HEK293 (cell line): Measurements from ENCODE around the gene LDLRAD4.

ENCODE experiments used
- CTCF ChIA-PET: fragments of 350-600 bp; formaldehyde crosslinking; extraction: SDS; loops from one replicate; lab custom pipeline; 2021; ENCODE audit warnings: antibody characterized with exemption; lab: Yijun Ruan, JAX
- POLR2A ChIA-PET: fragments of 300-600 bp; formaldehyde crosslinking; extraction: SDS; loops from one replicate; lab custom pipeline; 2020; ENCODE audit warnings: antibody characterized with exemption, inconsistent platforms; lab: Yijun Ruan, JAX
- H3K27ac ChIP-seq: fragments of 200-500 bp; sonication (Bioruptor generic); 2 replicates; pipeline ENCODE4 v1.5.1; 2014; ENCODE audit warnings: low read depth, low read length, control low read depth, inconsistent platforms; ENCODE audit errors: extremely low read depth
- H3K36me3 ChIP-seq, 2 experiments: fragments of 200-500 bp in 1 of 2; sonication (Bioruptor generic) in 1 of 2; 1 replicate in 1 of 2; 2 replicates in 1 of 2; pipeline ENCODE4 v1.5.1; 2014 to 2017; ENCODE audit warnings: inconsistent platforms in 2 of 2, low read length in 2 of 2; ENCODE audit not compliant: control insufficient read depth in 2 of 2, insufficient read depth in 1 of 2
- H3K4me1 ChIP-seq: fragments of 200-500 bp; sonication (Bioruptor generic); 2 replicates; pipeline ENCODE4 v1.5.1; 2014; ENCODE audit warnings: mild to moderate bottlenecking, low read length, inconsistent platforms; ENCODE audit not compliant: control insufficient read depth, insufficient read depth
- H3K4me3 ChIP-seq: 2 replicates; pipeline ENCODE4 v1.5.1; 2011; ENCODE audit warnings: low read depth, mild to moderate bottlenecking, control low read depth, low read length, moderate library complexity
- H3K9me3 ChIP-seq: fragments of 200-500 bp; sonication (Bioruptor generic); 2 replicates; pipeline ENCODE4 v1.5.1; 2014; ENCODE audit warnings: low read depth, low read length, inconsistent platforms; ENCODE audit not compliant: control insufficient read depth, insufficient read depth
- GLI4 ChIP-seq: fragments of 450-650 bp; formaldehyde crosslinking; IDR thresholded peaks from 2 replicates; pipeline ENCODE4 v1.5.1; 2016; ENCODE audit warnings: missing biosample characterization, missing genetic modification characterization
- IKZF3 ChIP-seq: fragments of 450-650 bp; IDR thresholded peaks from 2 replicates; pipeline ENCODE4 v1.5.0; 2018; ENCODE audit warnings: missing biosample characterization, mild to moderate bottlenecking, missing genetic modification characterization, moderate library complexity
- KLF8 ChIP-seq: fragments of 450-650 bp; formaldehyde crosslinking; IDR thresholded peaks from 2 replicates; pipeline ENCODE4 v1.5.1; 2016; ENCODE audit warnings: missing biosample characterization, missing genetic modification characterization
- PRDM10 ChIP-seq: fragments of 450-650 bp; formaldehyde crosslinking; IDR thresholded peaks from 2 replicates; pipeline ENCODE4 v1.5.1; 2016; ENCODE audit warnings: missing biosample characterization, missing genetic modification characterization
- PRDM2 ChIP-seq: fragments of 450-650 bp; formaldehyde crosslinking; IDR thresholded peaks from 2 replicates; pipeline ENCODE4 v1.5.1; 2016; ENCODE audit warnings: missing biosample characterization, missing genetic modification characterization, borderline replicate concordance
- ZBTB10 ChIP-seq: fragments of 450-650 bp; formaldehyde crosslinking; IDR thresholded peaks from 2 replicates; pipeline ENCODE4 v1.5.1; 2016; ENCODE audit warnings: missing biosample characterization, missing genetic modification characterization
- ZBTB11 ChIP-seq: fragments of 450-650 bp; formaldehyde crosslinking; conservative IDR thresholded peaks from 2 replicates; pipeline ENCODE4 v1.5.1; 2016; ENCODE audit warnings: low read depth, missing biosample characterization, missing genetic modification characterization
- ZFP69B ChIP-seq: fragments of 450-650 bp; formaldehyde crosslinking; IDR thresholded peaks from 2 replicates; pipeline ENCODE4 v1.5.1; 2016; ENCODE audit warnings: missing biosample characterization, missing genetic modification characterization
- ZNF146 ChIP-seq: fragments of 450-650 bp; formaldehyde crosslinking; IDR thresholded peaks from 2 replicates; pipeline ENCODE4 v1.5.1; 2016; ENCODE audit warnings: missing biosample characterization, missing genetic modification characterization
- ZNF596 ChIP-seq: fragments of 450-650 bp; IDR thresholded peaks from 2 replicates; pipeline ENCODE4 v1.5.0; 2018; ENCODE audit warnings: missing biosample characterization, mild to moderate bottlenecking, missing genetic modification characterization, moderate library complexity
- ZNF610 ChIP-seq: fragments of 450-650 bp; formaldehyde crosslinking; IDR thresholded peaks from 2 replicates; pipeline ENCODE4 v1.5.1; 2016; ENCODE audit warnings: missing biosample characterization, missing genetic modification characterization, borderline replicate concordance
- ZNF677 ChIP-seq: fragments of 450-650 bp; IDR thresholded peaks from 2 replicates; pipeline ENCODE4 v1.5.0; 2018; ENCODE audit warnings: missing biosample characterization, mild to moderate bottlenecking, missing genetic modification characterization, moderate library complexity
- ZNF704 ChIP-seq: fragments of 450-650 bp; formaldehyde crosslinking; IDR thresholded peaks from 2 replicates; pipeline ENCODE4 v1.5.1; 2016; ENCODE audit warnings: missing biosample characterization, missing genetic modification characterization
- ZNF843 ChIP-seq: fragments of 450-650 bp; formaldehyde crosslinking; IDR thresholded peaks from 2 replicates; pipeline ENCODE4 v1.5.1; 2016; ENCODE audit warnings: missing biosample characterization, missing genetic modification characterization

LDLRAD4 gene

GRCh38 chr18:13618760-13619438, 400.3 kb downstream of the LDLRAD4 start:
- POLR2A ChIA-PET = no interaction called here
- Histone ChIP-seq H3K27ac (no peak overlapping the region), H3K4me3 (no peak overlapping the region), H3K9me3 (no peaks in the 10 kb centered on the region), H3K4me1 (no peaks in the 10 kb centered on the region), H3K36me3 (no peaks in the 10 kb centered on the region)
- CTCF ChIA-PET = no interaction called here
- TF ChIP-seq KLF8 (tag by site-specific recombination) (no peak), ZNF677 (no peak), PRDM10 (tag by site-specific recombination) (no peak), ZNF610 (tag by site-specific recombination) (no peak), ZNF704 (tag by site-specific recombination) (no peak), GLI4 (tag by site-specific recombination) (no peak), ZNF146 (tag by site-specific recombination) (no peak), ZFP69B (tag by site-specific recombination) (no peak)

GRCh38 chr18:13619505-13620205, 401.1 kb downstream of the LDLRAD4 start:
- Histone ChIP-seq H3K4me3 (no peak overlapping the region), H3K9me3 (no peaks in the 10 kb centered on the region), H3K27ac (no peak overlapping the region), H3K4me1 (no peaks in the 10 kb centered on the region), H3K36me3 (no peaks in the 10 kb centered on the region)
- POLR2A ChIA-PET = no interaction called here
- CTCF ChIA-PET = no interaction called here
- TF ChIP-seq PRDM2 (tag by site-specific recombination) (no peak), ZBTB11 (tag by site-specific recombination) (no peak), ZBTB10 (tag by site-specific recombination) (no peak), ZNF843 (tag by site-specific recombination) (no peak), IKZF3 (tag by site-specific recombination) (no peak), ZNF596 (tag by site-specific recombination) (no peak)
